GM21723 (cell line): ENCODE results near the gene CASTOR1.

Experiments used
- ATAC-seq: cut with Tn5 transposase; IDR thresholded peaks from one replicate; pipeline ENCODE4 v1.9.1; 2021; ENCODE audit warnings: mild to moderate bottlenecking, moderate library complexity; ENCODE audit not compliant: unreplicated experiment

Gene CASTOR1

DNA sequence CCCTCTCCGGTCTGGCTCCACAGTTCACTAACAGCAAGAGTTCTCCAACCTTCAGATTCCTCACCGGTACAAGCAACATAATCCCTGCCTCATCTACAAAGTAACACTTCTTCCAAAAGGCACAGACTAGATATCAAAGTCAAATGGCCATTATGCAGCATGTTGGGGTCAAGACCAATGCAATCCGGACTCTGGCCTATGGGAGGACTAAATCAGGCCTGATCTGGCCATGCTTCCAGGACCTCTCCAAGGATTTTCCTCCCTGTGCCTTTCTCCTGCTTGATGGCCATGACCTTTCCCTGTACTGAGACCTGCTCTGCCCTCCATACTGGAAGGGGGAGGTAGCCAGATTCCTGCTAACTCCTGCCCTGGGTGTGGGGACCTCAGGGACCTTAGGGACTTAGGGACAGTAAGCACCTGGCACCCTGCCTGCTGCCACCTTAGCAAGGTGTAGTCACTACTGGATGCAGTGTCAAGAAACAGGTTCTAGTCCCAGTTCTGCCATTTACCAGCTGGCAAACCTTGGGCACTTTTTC lies 30.8 kb upstream of the CASTOR1 start:
- ATAC-seq, result no peak

DNA sequence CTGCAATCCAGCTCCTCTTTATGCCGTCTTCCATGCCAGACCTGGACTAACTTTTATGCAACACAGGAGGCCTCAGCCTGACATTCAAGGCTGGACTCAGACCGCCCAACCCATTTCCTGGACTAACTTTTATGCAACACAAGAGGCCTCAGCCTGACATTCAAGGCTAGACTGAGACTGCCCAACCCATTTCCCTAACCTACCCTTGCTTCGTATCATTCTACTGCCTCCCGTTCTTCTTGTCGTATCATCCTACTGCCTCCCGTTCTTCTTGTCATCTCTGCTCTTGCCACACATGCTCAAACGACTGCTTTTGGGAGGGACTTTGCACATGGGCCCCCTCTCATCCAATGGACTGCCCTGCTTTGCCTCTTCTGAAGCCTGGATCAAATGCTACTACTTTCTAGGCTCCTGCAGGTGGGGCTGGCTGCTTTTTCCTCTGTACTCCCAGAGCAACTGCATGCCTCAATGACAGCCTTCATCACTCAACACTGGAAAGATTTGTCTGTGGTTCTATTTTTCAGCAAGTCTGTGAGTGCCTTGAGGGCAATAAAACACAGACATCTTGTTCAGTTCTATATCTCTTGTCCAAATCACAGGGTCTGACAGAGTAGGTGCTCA lies 29.6 kb upstream of the CASTOR1 start:
- ATAC-seq, result no peak

DNA sequence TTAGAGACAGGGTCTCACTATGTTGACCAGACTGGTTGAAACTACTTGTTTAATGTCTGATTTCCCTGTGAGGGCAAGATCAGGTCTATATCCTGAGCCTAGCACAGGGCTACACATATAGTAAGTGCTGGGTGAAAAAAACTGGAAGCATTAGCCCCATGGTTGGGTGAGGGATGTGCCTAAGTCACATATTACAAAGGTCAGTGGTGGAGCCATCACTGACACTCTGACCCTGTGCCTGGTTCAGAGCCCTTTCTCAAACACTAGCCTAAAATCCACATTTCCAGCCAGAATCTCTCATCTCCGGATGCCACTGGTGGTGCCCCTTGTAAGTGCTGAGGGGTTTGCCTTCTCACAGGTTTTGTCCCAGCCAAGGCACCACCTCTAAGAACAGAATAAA lies 28.5 kb upstream of the CASTOR1 start:
- ATAC-seq, result no peak

DNA sequence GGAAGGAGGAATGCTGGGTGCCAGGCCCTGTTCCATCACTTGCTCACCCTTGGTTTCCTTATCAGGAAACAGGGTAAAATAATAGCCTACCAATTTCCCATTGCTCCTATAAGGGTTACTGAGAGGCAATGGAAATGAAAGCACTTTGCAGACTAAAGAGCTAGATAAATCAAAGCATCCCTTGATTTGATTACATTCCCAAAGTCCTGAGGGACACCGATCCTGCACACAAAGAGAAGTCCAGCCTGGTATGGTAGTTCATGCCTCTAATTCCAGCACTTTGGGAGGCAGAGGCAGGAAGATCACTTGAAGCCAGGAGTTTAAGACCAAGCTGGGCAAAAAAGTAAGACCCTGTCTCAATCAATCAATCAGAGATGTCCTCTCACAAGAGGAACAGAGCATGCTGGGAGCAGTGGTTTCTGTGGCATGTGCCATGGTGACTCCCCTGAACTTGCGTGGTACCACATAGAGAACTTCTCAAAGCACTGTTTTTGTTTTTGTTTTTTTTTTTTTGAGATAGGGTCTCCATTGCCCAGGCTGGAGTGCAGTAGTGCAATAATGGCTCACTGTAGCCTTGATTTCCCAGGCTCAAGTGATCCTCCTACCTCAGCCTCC lies 26.8 kb upstream of the CASTOR1 start:
- ATAC-seq, result no peak

DNA sequence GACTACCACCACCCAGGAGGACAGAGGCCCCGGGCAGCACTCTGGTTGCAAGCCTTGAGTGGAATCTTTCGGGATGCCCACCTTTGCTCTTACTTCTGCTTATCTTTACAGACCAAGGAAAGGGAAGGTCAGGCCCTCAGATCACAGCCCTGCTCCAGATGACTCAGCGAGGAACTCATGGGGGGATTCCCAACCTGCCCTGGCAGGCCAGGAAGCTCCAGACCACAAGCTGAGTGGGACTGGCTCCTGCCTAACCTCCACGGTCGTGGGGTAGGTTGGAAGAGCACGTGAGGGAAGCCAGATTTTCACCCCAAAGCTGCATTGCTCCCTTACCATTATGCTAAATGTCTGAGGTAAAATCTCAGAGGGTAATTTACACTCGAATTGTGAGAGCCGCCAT lies 25.6 kb upstream of the CASTOR1 start:
- ATAC-seq, result peak; percentile 43

GRCh38 chr22:30313527-30314363 lies 24.4 kb upstream of the CASTOR1 start:
- ATAC-seq, result no peak

GRCh38 chr22:30312053-30312452 lies 22.7 kb upstream of the CASTOR1 start:
- ATAC-seq, result no peak

DNA sequence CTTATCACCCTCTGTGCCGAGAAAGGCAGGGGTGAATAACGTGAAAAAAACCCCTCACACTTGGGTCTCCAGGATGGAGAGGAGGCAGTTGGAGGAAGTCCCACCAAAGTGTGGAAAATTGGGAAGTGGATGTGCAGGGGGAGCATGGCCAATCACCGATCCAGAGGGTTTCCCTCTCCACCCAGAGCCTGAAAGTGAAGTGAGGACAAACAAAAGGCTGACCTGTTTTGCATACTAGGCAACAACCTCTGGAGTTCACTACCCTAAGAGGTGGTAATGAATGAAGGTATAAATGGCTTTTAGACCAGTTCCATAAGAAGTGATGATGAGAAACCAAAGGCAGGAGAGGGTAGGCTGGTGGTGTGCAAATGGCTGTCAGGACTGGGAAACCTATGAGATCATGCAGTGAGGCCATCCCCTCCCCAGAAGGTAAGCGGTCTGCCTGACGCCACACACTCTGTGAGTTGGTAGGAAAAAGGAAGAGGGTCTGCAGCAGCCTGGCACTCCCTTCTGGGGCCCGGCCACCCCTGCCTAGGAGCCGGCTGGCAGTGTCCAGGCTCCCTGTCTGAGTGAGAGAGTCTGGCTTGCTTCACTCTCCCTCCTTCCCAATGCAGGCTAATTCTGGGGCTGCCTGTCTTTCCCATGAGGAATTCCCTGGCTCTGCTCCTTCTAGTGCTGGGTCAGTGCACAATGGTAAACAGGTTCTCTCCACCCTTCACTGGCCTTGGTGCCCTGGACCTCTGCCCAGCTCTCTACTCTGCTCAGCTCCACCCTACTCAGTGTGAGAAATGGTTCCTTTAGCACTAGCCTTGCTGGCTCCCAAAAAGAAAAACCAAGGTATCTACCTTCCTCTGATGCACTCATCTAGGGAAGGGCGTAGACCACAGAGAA lies 21.8 kb upstream of the CASTOR1 start:
- ATAC-seq, result no peak

GRCh38 chr22:30309951-30310741 lies 20.8 kb upstream of the CASTOR1 start:
- peak; percentile 36 for ATAC-seq

- no peak for ATAC-seq
Measured at GRCh38 chr22:30308518-30309230, 19.4 kb upstream of the CASTOR1 start.

DNA sequence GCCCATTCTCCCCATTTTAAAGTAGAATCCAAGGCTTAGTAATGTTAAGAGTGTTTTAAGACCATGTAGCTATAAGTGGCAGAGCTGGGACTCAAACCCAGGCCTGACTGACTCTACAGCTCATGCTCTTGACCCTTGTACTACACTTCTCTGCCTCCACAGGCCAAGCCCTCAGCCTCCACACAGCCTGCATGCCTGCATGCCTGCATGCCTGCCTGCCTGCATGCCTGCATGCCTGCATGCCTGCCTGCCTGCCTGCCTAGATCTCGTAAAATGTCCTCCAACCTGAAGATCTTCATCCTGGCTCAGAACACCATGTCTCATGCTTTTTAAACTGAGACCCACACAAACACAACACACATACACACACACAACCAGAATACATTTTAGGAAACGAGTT lies 18.8 kb upstream of the CASTOR1 start:
- no peak for ATAC-seq

- ATAC-seq, result no peak
Measured at GRCh38 chr22:30307041-30307574, 17.8 kb upstream of the CASTOR1 start.

- no peak for ATAC-seq
Measured at GRCh38 chr22:30306627-30307011, 17.3 kb upstream of the CASTOR1 start.

- ATAC-seq, result no peak
Measured at GRCh38 chr22:30305906-30306626, 16.8 kb upstream of the CASTOR1 start.

DNA sequence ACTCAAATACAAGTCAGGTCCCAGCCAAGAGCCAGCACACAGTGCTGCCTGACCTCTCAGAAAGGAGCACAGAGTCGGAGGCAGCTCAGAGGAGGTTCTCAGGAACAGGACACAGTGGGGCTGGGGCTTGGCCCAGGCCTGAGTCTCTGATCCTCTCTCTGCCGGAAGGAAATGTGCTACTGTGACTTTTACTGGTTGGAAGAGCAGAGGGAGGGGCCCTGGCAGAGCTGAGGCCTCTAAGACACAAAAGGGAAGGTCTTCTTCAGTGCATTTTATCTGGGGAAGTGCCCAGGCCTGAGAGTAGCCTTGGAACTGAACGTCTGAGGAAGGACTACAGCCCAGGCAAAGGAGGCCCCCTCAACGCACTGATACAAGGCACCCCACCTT lies 16.2 kb upstream of the CASTOR1 start:
- ATAC-seq, result peak; percentile 44

DNA sequence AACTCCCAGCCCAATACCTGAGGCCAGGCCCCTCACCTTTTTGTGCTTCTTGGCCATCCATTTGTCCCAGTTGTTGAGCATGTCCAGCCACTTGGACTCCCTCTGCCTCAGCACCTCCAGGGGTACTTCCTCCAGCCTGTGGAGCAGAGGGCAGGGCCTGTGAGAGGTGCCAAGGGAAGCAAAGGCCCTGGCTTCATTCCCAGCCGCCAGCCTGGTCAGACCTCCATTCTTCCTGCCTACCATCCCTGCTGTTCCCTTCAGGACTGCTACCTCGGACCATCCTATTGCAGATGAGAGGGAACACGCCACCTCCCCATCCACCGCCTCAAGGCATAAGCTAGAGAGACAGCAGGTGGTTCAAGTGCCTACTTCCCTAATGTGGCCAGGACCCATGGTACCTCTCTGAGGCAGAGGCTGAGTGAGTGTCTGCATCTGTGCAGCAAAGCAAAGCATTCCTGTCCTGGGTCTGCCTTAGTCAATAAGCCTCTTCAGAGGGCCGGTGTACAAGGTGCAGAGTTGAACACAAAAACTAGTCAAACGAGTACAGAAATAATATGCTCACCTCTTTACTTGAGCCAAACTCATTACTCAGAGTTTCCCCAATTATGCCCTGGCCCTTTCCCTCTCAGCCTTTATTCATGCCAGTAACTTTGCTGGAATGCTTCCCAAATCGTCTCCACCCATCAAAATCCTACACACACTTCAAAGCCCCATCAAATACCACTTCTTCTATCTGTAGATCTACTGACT lies 15.4 kb upstream of the CASTOR1 start:
- ATAC-seq, result no peak

DNA sequence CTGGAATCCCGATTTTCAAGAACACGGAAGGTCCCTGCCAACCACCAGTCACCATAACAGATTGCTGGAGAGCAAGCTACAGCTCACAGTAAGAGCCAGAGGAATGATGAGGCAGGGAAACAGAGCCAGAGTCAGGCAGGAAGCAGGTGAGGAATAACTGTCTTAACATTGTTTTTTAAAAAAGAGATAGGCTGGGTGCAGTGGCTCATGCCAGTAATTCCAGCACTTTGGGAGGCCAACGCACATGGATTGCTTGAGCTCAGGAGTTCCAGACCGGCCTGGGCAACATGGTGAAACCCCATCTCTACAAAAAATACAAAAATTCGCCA lies 13.5 kb upstream of the CASTOR1 start:
- ATAC-seq, result no peak
